ENCODE measurements around the gene EIPR1. TPM values are rescaled to one million over a fixed set of nuclear protein-coding genes. Genes with fewer than 3 reads are reported as not detected.

EIPR1 gene
- total RNA-seq, 1 experiment from 2014 or later: 36.9 TPM

GRCh38 chr2:3170792-3171455 lies 206.7 kb downstream of the EIPR1 start:
- no TSS peak for BruUV-seq (replicated peaks)
- POLR2A ChIA-PET: no interaction called here
- intact Hi-C loops (cut with micrococcal nuclease; ENCODE audit: unreplicated experiment): no loop called here
- Histone ChIP-seq H3K4me3 (ENCODE audit: low read depth, low read length) (no peak overlapping the region), H3K36me3 (ENCODE audit: control insufficient read depth, insufficient read depth, low read length) (peaks cover 1% of the 10 kb centered on the region; the same call in 1 of the 2 replicates), H3K4me1 (peaks cover 7% of the 10 kb centered on the region), H3K9me3 (no peaks in the 10 kb centered on the region; the same call in 1 of the 2 replicates), H3K27me3 (replicated peaks; ENCODE audit: control insufficient read depth, insufficient read depth, low read length) (no peaks in the 10 kb centered on the region)
- CTCF ChIA-PET: no interaction called here
- peaks cover 14% of the 10 kb centered on the region for H3K36me3 Mint-ChIP-seq (ENCODE audit: insufficient read depth, unreplicated experiment)
- no peaks in the 10 kb centered on the region for H3K4me1 Mint-ChIP-seq (ENCODE audit: low read depth, unreplicated experiment)
- no peaks in the 10 kb centered on the region for H3K27me3 Mint-ChIP-seq (ENCODE audit: insufficient read depth, unreplicated experiment)
- H3K4me3 Mint-ChIP-seq (ENCODE audit: unreplicated experiment): no peak overlapping the region
- no peak for TF ChIP-seq CTCF (IDR thresholded peaks at IDR 0.05; ENCODE audit: insufficient read depth in 1 of 2, low read depth in 1 of 2, low read length in 1 of 2, severe bottlenecking in 1 of 2, unreplicated experiment in 1 of 2)
- no peak overlapping the region for H3K27ac Mint-ChIP-seq (ENCODE audit: unreplicated experiment)
- DNase-seq: no peak
- peaks cover 8% of the 10 kb centered on the region for H3K9me3 Mint-ChIP-seq (ENCODE audit: unreplicated experiment)

- Histone ChIP-seq H3K27me3 (replicated peaks; ENCODE audit: control insufficient read depth, insufficient read depth, low read length) (no peaks in the 10 kb centered on the region), H3K4me3 (ENCODE audit: low read depth, low read length) (no peak overlapping the region), H3K9me3 (peaks cover 10% of the 10 kb centered on the region), H3K36me3 (ENCODE audit: control insufficient read depth, insufficient read depth, low read length) (peaks cover 1% of the 10 kb centered on the region; the same call in 1 of the 2 replicates), H3K4me1 (peaks cover 8% of the 10 kb centered on the region)
- Mint-ChIP-seq H3K27me3 (ENCODE audit: insufficient read depth, unreplicated experiment) (no peaks in the 10 kb centered on the region), H3K9me3 (ENCODE audit: unreplicated experiment) (peaks cover 19% of the 10 kb centered on the region), H3K4me3 (ENCODE audit: unreplicated experiment) (no peak overlapping the region), H3K36me3 (ENCODE audit: insufficient read depth, unreplicated experiment) (peaks cover 14% of the 10 kb centered on the region), H3K27ac (ENCODE audit: unreplicated experiment) (no peak overlapping the region), H3K4me1 (ENCODE audit: low read depth, unreplicated experiment) (no peaks in the 10 kb centered on the region)
- no TSS peak for BruUV-seq (replicated peaks)
- POLR2A ChIA-PET: no interaction called here
- no peak for TF ChIP-seq CTCF (IDR thresholded peaks at IDR 0.05; ENCODE audit: insufficient read depth in 1 of 2, low read depth in 1 of 2, low read length in 1 of 2, severe bottlenecking in 1 of 2, unreplicated experiment in 1 of 2)
- DNase-seq: no peak
- intact Hi-C loops (cut with micrococcal nuclease; ENCODE audit: unreplicated experiment): no loop called here
- CTCF ChIA-PET: no interaction called here
Measured at GRCh38 chr2:3169106-3169870, 208.3 kb downstream of the EIPR1 start.

- H3K4me3 ChIP-seq (ENCODE audit: low read depth, low read length): no peak overlapping the region
- Mint-ChIP-seq H3K9me3 (ENCODE audit: unreplicated experiment) (peaks cover 28% of the 10 kb centered on the region), H3K27me3 (ENCODE audit: insufficient read depth, unreplicated experiment) (no peaks in the 10 kb centered on the region), H3K4me3 (ENCODE audit: unreplicated experiment) (no peak overlapping the region), H3K27ac (ENCODE audit: unreplicated experiment) (no peak overlapping the region), H3K36me3 (ENCODE audit: insufficient read depth, unreplicated experiment) (peaks cover 14% of the 10 kb centered on the region), H3K4me1 (ENCODE audit: low read depth, unreplicated experiment) (no peaks in the 10 kb centered on the region)
- no peak for DNase-seq
- H3K36me3 ChIP-seq (ENCODE audit: control insufficient read depth, insufficient read depth, low read length): peaks cover 1% of the 10 kb centered on the region; the same call in 1 of the 2 replicates
- ChIA-PET POLR2A (no interaction called here), CTCF (no interaction called here)
- no peak for TF ChIP-seq CTCF (IDR thresholded peaks at IDR 0.05; ENCODE audit: insufficient read depth in 1 of 2, low read depth in 1 of 2, low read length in 1 of 2, severe bottlenecking in 1 of 2, unreplicated experiment in 1 of 2)
- H3K9me3 ChIP-seq: peaks cover 16% of the 10 kb centered on the region
- intact Hi-C loops (cut with micrococcal nuclease; ENCODE audit: unreplicated experiment): no loop called here
- BruUV-seq (replicated peaks): no TSS peak
- H3K4me1 ChIP-seq: peaks cover 8% of the 10 kb centered on the region
- H3K27me3 ChIP-seq (replicated peaks; ENCODE audit: control insufficient read depth, insufficient read depth, low read length): no peaks in the 10 kb centered on the region
Measured at GRCh38 chr2:3168230-3168891, 209.3 kb downstream of the EIPR1 start.
